GM21423 (cell line): ENCODE measurements around the gene SAMD1.
"Not testable (repeated sequence)": the region's sequence is repeated elsewhere in the genome, so short reads cannot be mapped to it uniquely, and the experiment has no call there.

Experiments used
- ATAC-seq: cut with Tn5 transposase; IDR thresholded peaks from one replicate; pipeline ENCODE4 v1.9.1; 2021; ENCODE audit warnings: mild to moderate bottlenecking, moderate library complexity; ENCODE audit not compliant: unreplicated experiment

SAMD1 gene

GRCh38 chr19:14061751-14062557, 28.6 kb downstream of the SAMD1 start, which contains the start of gene PALM3:
PALM3 (minus strand) TSS chr19:14062076; CDS start chr19:14061980, 96 bp downstream.
- ATAC-seq = no peak

GRCh38 chr19:14061081-14061749, 29.3 kb downstream of the SAMD1 start:
- no peak for ATAC-seq

GRCh38 chr19:14059652-14060155, 30.8 kb downstream of the SAMD1 start:
- ATAC-seq = no peak

- no peak for ATAC-seq
These were observed 31.5 kb downstream of the SAMD1 start for GRCh38 chr19:14059093-14059480.

- ATAC-seq = no peak
These were observed 32.1 kb downstream of the SAMD1 start for GRCh38 chr19:14058182-14059092.

- no peak for ATAC-seq
These were observed 33.7 kb downstream of the SAMD1 start for GRCh38 chr19:14056741-14057356.

GRCh38 chr19:14056069-14056666, 34.4 kb downstream of the SAMD1 start:
- ATAC-seq = no peak

- ATAC-seq = no peak
These were observed 35.2 kb downstream of the SAMD1 start for GRCh38 chr19:14055396-14055795.

- no peak for ATAC-seq
These were observed 35.8 kb downstream of the SAMD1 start for GRCh38 chr19:14054721-14055120.

GRCh38 chr19:14054099-14054498, 36.5 kb downstream of the SAMD1 start:
- no peak for ATAC-seq

- ATAC-seq = no peak
These were observed 37.1 kb downstream of the SAMD1 start for GRCh38 chr19:14053500-14053899.

GRCh38 chr19:14053032-14053431, 37.5 kb downstream of the SAMD1 start:
- ATAC-seq = no peak

GRCh38 chr19:14052470-14052869, 38.1 kb downstream of the SAMD1 start:
- ATAC-seq = no peak

GRCh38 chr19:14051980-14052379, 38.6 kb downstream of the SAMD1 start:
- ATAC-seq = no peak

GRCh38 chr19:14050961-14051360, 39.6 kb downstream of the SAMD1 start:
- not testable (repeated sequence) for ATAC-seq

GRCh38 chr19:14050512-14050911, 40.0 kb downstream of the SAMD1 start:
- ATAC-seq = no peak

GRCh38 chr19:14048443-14049153, 42.0 kb downstream of the SAMD1 start:
- ATAC-seq = no peak

GRCh38 chr19:14047866-14048265, 42.7 kb downstream of the SAMD1 start:
- ATAC-seq = not testable (repeated sequence)
